HL-60 (cell line): ENCODE results near the gene FLNB.

ENCODE experiments used
- DNase-seq, 2 experiments: peaks; one replicate each; pipeline ENCODE4 v3.0.0-alpha.2; 2010 to 2020; ENCODE audit warnings: low read depth in 1 of 2, low spot score in 1 of 2
- H3K27ac ChIP-seq: fragments of 250-450 bp; sonication (Bioruptor Pico); replicated peaks from 2 replicates; pipeline ENCODE4 v1.5.1; 2020; ENCODE audit warnings: mild to moderate bottlenecking, moderate library complexity
- H3K27me3 ChIP-seq: fragments of 250-450 bp; sonication (Bioruptor Pico); 2 replicates; pipeline ENCODE4 v1.5.1; 2021; ENCODE audit warnings: mild to moderate bottlenecking, moderate library complexity; ENCODE audit not compliant: insufficient read depth, poor library complexity, severe bottlenecking
- H3K4me3 ChIP-seq: replicated peaks from 2 replicates; pipeline ENCODE4 v1.5.1; 2011; ENCODE audit warnings: mild to moderate bottlenecking, control low read depth, low read length; ENCODE audit not compliant: insufficient read depth
- GABPA ChIP-seq: IDR thresholded peaks from 2 replicates; pipeline ENCODE4 v1.6.1; 2012; ENCODE audit warnings: low read depth
- POLR2AphosphoS5 ChIP-seq: IDR thresholded peaks from 2 replicates; pipeline ENCODE4 v1.6.1; 2012; ENCODE audit warnings: low read depth
- REST ChIP-seq: IDR thresholded peaks from 2 replicates; pipeline ENCODE4 v1.6.1; 2012; ENCODE audit warnings: low read depth; ENCODE audit not compliant: insufficient replicate concordance
- SPI1 ChIP-seq: IDR thresholded peaks from 2 replicates; pipeline ENCODE4 v1.6.1; 2012; ENCODE audit warnings: low read depth, mild to moderate bottlenecking, borderline replicate concordance
- TF ChIP-seq, protein P1 (sequence below): IDR thresholded peaks from one replicate; pipeline ENCODE4 v1.5.1; 2011; ENCODE audit warnings: low read length, control low read depth, inconsistent platforms; ENCODE audit not compliant: insufficient read depth

FLNB gene

GRCh38 chr3:58029842-58030584 lies 21.8 kb downstream of the FLNB start:
- TF ChIP-seq, protein P1, sequence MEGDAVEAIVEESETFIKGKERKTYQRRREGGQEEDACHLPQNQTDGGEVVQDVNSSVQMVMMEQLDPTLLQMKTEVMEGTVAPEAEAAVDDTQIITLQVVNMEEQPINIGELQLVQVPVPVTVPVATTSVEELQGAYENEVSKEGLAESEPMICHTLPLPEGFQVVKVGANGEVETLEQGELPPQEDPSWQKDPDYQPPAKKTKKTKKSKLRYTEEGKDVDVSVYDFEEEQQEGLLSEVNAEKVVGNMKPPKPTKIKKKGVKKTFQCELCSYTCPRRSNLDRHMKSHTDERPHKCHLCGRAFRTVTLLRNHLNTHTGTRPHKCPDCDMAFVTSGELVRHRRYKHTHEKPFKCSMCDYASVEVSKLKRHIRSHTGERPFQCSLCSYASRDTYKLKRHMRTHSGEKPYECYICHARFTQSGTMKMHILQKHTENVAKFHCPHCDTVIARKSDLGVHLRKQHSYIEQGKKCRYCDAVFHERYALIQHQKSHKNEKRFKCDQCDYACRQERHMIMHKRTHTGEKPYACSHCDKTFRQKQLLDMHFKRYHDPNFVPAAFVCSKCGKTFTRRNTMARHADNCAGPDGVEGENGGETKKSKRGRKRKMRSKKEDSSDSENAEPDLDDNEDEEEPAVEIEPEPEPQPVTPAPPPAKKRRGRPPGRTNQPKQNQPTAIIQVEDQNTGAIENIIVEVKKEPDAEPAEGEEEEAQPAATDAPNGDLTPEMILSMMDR, result no peak
- no peak for TF ChIP-seq POLR2AphosphoS5
- no peak for TF ChIP-seq REST
- TF ChIP-seq GABPA, result no peak
- no peak for DNase-seq
- Histone ChIP-seq H3K27me3 (no peaks in the 10 kb centered on the region), H3K4me3 (no peak overlapping the region), H3K27ac (no peak overlapping the region)

DNA sequence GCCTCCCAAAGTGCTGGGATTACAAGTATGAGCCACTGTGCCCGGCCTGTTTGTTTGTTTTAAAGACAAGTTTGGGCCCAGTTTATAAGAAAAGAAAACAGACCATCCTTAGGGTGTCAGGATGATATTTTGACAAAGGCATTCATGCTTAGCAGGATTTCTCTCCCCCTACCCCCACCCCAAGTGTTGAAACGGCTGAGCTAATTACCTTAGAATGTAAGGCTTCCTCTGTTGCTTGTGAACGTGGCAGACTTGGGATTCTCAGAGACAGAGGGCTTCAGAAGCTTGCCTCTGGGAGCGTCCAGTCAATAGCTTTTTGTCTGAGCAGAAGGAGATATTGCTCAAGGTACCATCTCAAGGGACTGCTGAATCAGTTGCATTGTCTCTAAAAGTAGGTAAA lies 24.0 kb downstream of the FLNB start:
- TF ChIP-seq REST (no peak), POLR2AphosphoS5 (no peak), GABPA (no peak), SPI1 (no peak)
- TF ChIP-seq, protein P1, result no peak
- Histone ChIP-seq H3K4me3 (no peak overlapping the region), H3K27me3 (no peaks in the 10 kb centered on the region), H3K27ac (no peak overlapping the region)
- no peak for DNase-seq

GRCh38 chr3:58034738-58035523 lies 26.7 kb downstream of the FLNB start:
- DNase-seq, result no peak
- no peak overlapping the region for H3K27ac ChIP-seq
- no peaks in the 10 kb centered on the region for H3K27me3 ChIP-seq
- no peak overlapping the region for H3K4me3 ChIP-seq
- TF ChIP-seq POLR2AphosphoS5, result no peak
- no peak for TF ChIP-seq REST
- TF ChIP-seq, protein P1, result no peak
- TF ChIP-seq SPI1, result no peak
- TF ChIP-seq GABPA, result no peak
